B cell (primary cell): ENCODE data around the gene CLEC2L.

Experiments used
- CTCF ChIP-seq: fragments of 200-600 bp; IDR thresholded peaks from one replicate; pipeline ENCODE4 v1.8.0; 2022; ENCODE audit warnings: antibody characterized with exemption, mild to moderate bottlenecking
- EZH2 ChIP-seq: IDR thresholded peaks from 2 replicates; pipeline ENCODE4 v1.6.1; 2012; ENCODE audit warnings: borderline replicate concordance, low read depth, mild to moderate bottlenecking, moderate library complexity, low read length; ENCODE audit not compliant: insufficient read depth, poor library complexity, severe bottlenecking

DNA sequence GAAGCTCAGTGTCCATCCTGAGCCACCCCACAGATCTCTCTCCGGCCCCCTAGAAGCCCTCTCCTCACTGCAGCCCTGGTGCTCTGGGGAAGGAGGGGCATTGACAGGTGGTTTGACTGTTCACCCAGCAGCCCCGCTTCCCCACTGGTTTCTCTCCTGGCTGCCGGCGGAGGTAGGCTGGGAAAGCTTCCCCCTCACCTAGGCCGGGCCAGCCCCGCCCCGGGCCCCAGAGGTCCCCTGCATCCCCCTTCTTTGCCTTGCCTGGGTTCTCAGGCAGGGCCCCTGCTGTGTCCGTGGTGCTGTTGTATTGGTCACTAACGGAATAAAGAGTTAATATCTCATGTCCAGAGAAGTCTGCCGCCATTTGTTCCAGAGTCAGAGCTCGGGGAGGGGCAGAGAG lies 21.2 kb downstream of the CLEC2L start:
- no peak for TF ChIP-seq CTCF
- no peak for TF ChIP-seq EZH2
